A673 (cell line): ENCODE results near the gene GGT1.

Experiments used
- EZH2 ChIP-seq: fragments of 200-600 bp; sonication (generic); IDR thresholded peaks from 2 replicates; pipeline ENCODE4 v1.6.1; 2017; ENCODE audit warnings: borderline replicate concordance, low read depth, mild to moderate bottlenecking, mixed read lengths, antibody characterized with exemption, low read length; ENCODE audit not compliant: poor library complexity, severe bottlenecking
- TF ChIP-seq, protein P1 (sequence below): fragments of 300-800, 200-600 bp; sonication (generic); conservative IDR thresholded peaks from 2 replicates; pipeline ENCODE4 v1.5.1; 2017; ENCODE audit warnings: low read depth, mild to moderate bottlenecking, antibody characterized with exemption, low read length, moderate library complexity, mixed read lengths

DNA sequence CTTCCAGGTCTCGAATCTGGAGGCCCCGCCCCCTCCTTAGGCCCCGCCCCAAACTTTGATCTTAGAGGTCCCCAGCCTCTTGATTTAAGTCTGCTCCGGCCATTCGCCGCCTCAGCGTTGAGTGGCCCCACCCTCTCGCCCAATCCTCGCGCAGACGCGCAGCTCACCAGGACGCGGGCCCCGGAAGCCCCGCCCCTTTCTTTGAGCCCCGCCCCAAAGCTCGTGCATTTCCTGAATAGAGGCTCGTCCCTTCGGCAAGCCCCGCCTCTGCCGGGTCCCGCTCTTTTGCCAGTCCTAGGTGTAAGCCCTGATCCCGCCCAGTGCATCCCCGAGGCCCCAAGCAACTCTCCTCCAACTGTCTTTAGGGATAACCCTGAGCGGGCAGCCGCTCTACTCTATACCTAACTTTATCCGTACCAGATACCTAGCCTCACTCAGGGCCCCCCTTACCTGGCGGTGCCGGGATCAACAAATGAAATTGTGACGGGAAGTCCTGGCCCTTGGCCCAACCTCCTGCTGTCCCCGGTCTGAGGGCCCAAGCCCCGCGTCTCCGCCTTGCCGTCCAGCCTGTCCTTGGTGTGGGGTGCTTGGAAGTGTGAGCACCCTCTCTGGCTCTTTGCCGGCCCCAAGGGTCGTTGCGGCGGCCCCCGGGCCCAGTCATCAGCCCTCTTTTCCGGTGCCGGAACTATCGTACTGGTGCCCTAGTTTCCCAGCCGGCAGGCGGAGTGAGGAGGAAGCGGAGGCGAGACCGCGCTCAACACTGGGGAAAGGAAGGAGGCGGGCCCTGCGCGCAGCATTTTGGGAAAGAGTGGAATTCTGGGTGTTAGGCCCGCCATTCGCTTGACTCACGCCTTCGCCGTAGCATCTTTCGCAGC lies 47.6 kb upstream of the GGT1 start, which contains the start of gene SNRPD3:
- TF ChIP-seq, protein P1, sequence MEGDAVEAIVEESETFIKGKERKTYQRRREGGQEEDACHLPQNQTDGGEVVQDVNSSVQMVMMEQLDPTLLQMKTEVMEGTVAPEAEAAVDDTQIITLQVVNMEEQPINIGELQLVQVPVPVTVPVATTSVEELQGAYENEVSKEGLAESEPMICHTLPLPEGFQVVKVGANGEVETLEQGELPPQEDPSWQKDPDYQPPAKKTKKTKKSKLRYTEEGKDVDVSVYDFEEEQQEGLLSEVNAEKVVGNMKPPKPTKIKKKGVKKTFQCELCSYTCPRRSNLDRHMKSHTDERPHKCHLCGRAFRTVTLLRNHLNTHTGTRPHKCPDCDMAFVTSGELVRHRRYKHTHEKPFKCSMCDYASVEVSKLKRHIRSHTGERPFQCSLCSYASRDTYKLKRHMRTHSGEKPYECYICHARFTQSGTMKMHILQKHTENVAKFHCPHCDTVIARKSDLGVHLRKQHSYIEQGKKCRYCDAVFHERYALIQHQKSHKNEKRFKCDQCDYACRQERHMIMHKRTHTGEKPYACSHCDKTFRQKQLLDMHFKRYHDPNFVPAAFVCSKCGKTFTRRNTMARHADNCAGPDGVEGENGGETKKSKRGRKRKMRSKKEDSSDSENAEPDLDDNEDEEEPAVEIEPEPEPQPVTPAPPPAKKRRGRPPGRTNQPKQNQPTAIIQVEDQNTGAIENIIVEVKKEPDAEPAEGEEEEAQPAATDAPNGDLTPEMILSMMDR: no peak
- TF ChIP-seq EZH2: no peak
